ENCODE measurements around the gene WAPL.

DNA sequence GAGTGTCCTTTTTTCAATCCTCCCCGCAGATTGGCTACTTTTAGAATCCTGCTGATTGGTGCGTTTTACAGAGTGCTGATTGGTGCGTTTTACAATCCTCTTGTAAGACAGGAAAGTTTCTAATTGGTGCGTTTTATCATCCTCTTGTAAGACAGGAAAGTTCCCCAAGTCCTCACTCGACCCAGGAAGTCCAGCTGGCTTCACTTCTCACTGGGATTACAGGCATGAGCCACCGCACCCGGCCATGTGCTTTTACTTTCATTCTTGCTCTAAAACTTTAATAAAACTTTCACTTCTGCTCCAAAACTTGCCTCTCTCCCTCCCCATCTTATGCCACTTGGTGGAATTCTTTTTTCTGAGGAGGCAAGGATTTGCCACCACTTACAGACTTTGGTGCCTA is 17.0 kb upstream of the WAPL start:
- TF ChIP-seq EZH2 (IDR thresholded peaks at IDR 0.05; ENCODE audit: low read length, unreplicated experiment) = no peak
- TF ChIP-seq CTCF (conservative IDR thresholded peaks at IDR 0.05; ENCODE audit: low read depth, low read length) = no peak

Data from PC-3 (cell line).